Brain microvascular endothelial cell (primary cell): Measurements from ENCODE around the gene CRAMP1.

Source experiments
- DNase-seq: peaks from one replicate; pipeline ENCODE4 v3.0.0-alpha.2; 2020
- H3K27ac ChIP-seq: fragments of 250-450 bp; sonication (Bioruptor Pico); 2 replicates; pipeline ENCODE4 v1.5.1; 2020; ENCODE audit warnings: mild to moderate bottlenecking, moderate library complexity
- H3K27me3 ChIP-seq: fragments of 250-450 bp; sonication (Bioruptor Pico); replicated peaks from 2 replicates; pipeline ENCODE4 v1.5.1; 2020; ENCODE audit warnings: mild to moderate bottlenecking
- H3K36me3 ChIP-seq: fragments of 250-450 bp; sonication (Bioruptor Pico); replicated peaks from 2 replicates; pipeline ENCODE4 v1.5.1; 2020; ENCODE audit warnings: mild to moderate bottlenecking
- H3K4me3 ChIP-seq: 2 replicates; pipeline ENCODE4 v1.5.1; 2011; ENCODE audit warnings: low read depth, mild to moderate bottlenecking, control low read depth, low read length, moderate library complexity
- in situ Hi-C: cut with HindIII; loops from 2 replicates; pipeline ENCODE4 v1.10.0; 2017; ENCODE audit warnings: low sequenced_read_pairs, low pct_ligation_motif_present
- TF ChIP-seq, protein P1 (sequence below): IDR thresholded peaks from 2 replicates; pipeline ENCODE4 v1.5.1; 2011; ENCODE audit warnings: low read depth, mild to moderate bottlenecking, moderate library complexity, low read length, control low read depth, inconsistent platforms; ENCODE audit errors: missing control alignments

CRAMP1 gene

GRCh38 chr16:1631230-1631629 lies 19.1 kb downstream of the CRAMP1 start:
- H3K27ac ChIP-seq: no peak overlapping the region

GRCh38 chr16:1631931-1632637 lies 19.9 kb downstream of the CRAMP1 start:
- in situ Hi-C loops: no loop called here
- no peak for DNase-seq
- Histone ChIP-seq H3K4me3 (no peak overlapping the region), H3K36me3 (peaks cover 43% of the 10 kb centered on the region), H3K27ac (no peak overlapping the region), H3K27me3 (no peaks in the 10 kb centered on the region)
- TF ChIP-seq, protein P1, sequence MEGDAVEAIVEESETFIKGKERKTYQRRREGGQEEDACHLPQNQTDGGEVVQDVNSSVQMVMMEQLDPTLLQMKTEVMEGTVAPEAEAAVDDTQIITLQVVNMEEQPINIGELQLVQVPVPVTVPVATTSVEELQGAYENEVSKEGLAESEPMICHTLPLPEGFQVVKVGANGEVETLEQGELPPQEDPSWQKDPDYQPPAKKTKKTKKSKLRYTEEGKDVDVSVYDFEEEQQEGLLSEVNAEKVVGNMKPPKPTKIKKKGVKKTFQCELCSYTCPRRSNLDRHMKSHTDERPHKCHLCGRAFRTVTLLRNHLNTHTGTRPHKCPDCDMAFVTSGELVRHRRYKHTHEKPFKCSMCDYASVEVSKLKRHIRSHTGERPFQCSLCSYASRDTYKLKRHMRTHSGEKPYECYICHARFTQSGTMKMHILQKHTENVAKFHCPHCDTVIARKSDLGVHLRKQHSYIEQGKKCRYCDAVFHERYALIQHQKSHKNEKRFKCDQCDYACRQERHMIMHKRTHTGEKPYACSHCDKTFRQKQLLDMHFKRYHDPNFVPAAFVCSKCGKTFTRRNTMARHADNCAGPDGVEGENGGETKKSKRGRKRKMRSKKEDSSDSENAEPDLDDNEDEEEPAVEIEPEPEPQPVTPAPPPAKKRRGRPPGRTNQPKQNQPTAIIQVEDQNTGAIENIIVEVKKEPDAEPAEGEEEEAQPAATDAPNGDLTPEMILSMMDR: no peak

More at GRCh38 chr16:1631230-1631629, 19.1 kb downstream of the CRAMP1 start:
- Histone ChIP-seq H3K36me3 (peaks cover 50% of the 10 kb centered on the region), H3K27me3 (no peaks in the 10 kb centered on the region), H3K4me3 (no peak overlapping the region)
- no peak for DNase-seq
- TF ChIP-seq, protein P1: peak; percentile 25
- in situ Hi-C loops: no loop called here

DNA sequence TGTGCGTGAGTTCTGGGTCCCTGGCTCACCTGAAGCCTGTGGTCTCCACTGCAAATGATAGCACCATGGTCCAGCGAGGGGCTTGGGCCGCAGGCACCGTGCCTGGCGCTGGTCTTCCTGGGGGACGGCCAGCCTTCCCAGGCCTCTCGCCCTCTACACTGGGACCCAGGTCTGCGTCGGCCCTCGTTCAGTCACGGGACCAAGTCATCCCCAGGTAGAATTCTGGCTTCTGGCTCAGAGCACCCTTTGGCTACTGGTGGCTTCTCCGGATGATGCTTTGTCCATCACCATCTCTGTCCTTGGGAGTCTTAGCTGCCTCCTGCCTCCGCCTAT lies 20.4 kb downstream of the CRAMP1 start:
- TF ChIP-seq, protein P1: no peak
- Histone ChIP-seq H3K27ac (no peak overlapping the region), H3K36me3 (peaks cover 41% of the 10 kb centered on the region), H3K27me3 (no peaks in the 10 kb centered on the region), H3K4me3 (no peak overlapping the region)
- in situ Hi-C loops: no loop called here
- no peak for DNase-seq

DNA sequence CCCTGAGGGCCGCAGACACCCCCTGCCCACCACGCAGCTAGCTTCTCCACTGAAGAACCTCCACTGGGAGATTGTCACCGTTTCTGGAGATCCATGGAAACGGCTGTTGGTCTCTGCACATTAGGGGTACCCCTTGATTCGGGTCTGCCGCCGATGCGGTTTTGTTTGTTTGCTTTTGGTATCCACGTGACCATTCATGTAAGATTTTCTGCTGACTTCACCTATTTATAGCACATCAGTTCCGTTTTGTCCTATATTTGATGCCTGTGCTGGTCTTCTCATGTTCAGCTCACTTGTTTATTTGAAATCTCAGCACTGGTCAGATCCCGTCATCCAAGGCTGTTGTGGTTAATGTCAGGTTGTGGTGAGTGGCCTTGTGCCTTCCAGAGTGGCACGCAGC lies 21.1 kb downstream of the CRAMP1 start:
- Histone ChIP-seq H3K4me3 (no peak overlapping the region), H3K27ac (no peak overlapping the region), H3K27me3 (no peaks in the 10 kb centered on the region), H3K36me3 (peaks cover 45% of the 10 kb centered on the region)
- no peak for DNase-seq
- TF ChIP-seq, protein P1: no peak
- in situ Hi-C loops: no loop called here

GRCh38 chr16:1634541-1634940 lies 22.4 kb downstream of the CRAMP1 start:
- Histone ChIP-seq H3K4me3 (no peak overlapping the region), H3K27ac (no peak overlapping the region), H3K27me3 (no peaks in the 10 kb centered on the region), H3K36me3 (peaks cover 57% of the 10 kb centered on the region)
- TF ChIP-seq, protein P1: no peak
- in situ Hi-C loops: no loop called here
- DNase-seq: no peak

DNA sequence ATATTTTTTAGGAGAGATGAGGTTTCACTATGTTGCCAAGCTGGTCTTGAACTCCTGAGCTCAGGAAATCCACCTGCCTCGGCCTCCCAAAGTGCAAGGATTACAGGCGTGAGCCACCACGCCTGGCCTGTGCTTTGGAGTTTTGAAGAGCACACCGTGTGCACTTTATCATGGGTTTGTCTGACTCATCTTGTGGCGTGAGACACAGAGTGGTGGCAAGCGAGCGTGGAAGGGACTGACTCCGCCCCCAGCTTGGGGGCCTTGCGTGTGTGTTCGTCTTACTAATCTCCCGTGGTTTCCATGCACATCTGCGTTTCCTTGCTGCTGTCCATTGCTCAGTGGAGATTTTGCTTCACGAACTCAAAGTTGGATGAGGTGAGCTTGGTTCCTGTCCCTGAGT lies 22.9 kb downstream of the CRAMP1 start:
- in situ Hi-C loops: no loop called here
- TF ChIP-seq, protein P1: no peak

More for the DNA sequence above, 22.9 kb downstream of the CRAMP1 start:
- Histone ChIP-seq H3K36me3 (peaks cover 63% of the 10 kb centered on the region), H3K4me3 (no peak overlapping the region), H3K27me3 (no peaks in the 10 kb centered on the region), H3K27ac (no peak overlapping the region)
- DNase-seq: peak; percentile 19
